GM23338 (cell line): Measurements from ENCODE around the gene ANP32A. TPM values are rescaled to one million over a fixed set of nuclear protein-coding genes. Genes with fewer than 3 reads are reported as not detected.
A peak's percentile ranks its signal among the peaks of the same experiment; 100 is the strongest.

Experiments used
- ATAC-seq: fragments of 200-7000 bp; cut with Tn5 transposase; 3 replicates; pipeline ENCODE4 v1.9.1; 2020
- DNase-seq: peaks from one replicate; pipeline ENCODE4 v3.0.0-alpha.2; 2015; ENCODE audit warnings: low spot score
- H2AFZ ChIP-seq: fragments of 200-600 bp; sonication (generic); 2 replicates; pipeline ENCODE4 v1.8.0; 2016; ENCODE audit warnings: antibody characterized with exemption, mild to moderate bottlenecking, moderate library complexity
- H3F3A ChIP-seq: fragments of 200-600 bp; sonication (generic); replicated peaks from 2 replicates; pipeline ENCODE4 v1.8.0; 2017; ENCODE audit warnings: antibody characterized with exemption, mixed run types, low read depth
- H3K27ac ChIP-seq: fragments of 200-600 bp; sonication (generic); 2 replicates; pipeline ENCODE4 v1.6.1; 2016; ENCODE audit warnings: low read depth
- H3K27me3 ChIP-seq: fragments of 200-600 bp; sonication (generic); 2 replicates; pipeline ENCODE4 v1.8.0; 2016; ENCODE audit warnings: mild to moderate bottlenecking, mixed run types, moderate library complexity; ENCODE audit not compliant: insufficient read depth
- H3K36me3 ChIP-seq: fragments of 200-600 bp; sonication (generic); 2 replicates; pipeline ENCODE4 v1.8.0; 2016; ENCODE audit warnings: mild to moderate bottlenecking; ENCODE audit not compliant: insufficient read depth
- H3K4me1 ChIP-seq: fragments of 200-600 bp; sonication (generic); 2 replicates; pipeline ENCODE4 v1.8.0; 2016; ENCODE audit warnings: mild to moderate bottlenecking, moderate library complexity; ENCODE audit not compliant: insufficient read depth
- H3K4me2 ChIP-seq: fragments of 200-600 bp; sonication (generic); 2 replicates; pipeline ENCODE4 v1.7.1; 2017; ENCODE audit warnings: mixed run types
- H3K4me3 ChIP-seq: fragments of 200-600 bp; sonication (generic); 2 replicates; pipeline ENCODE4 v1.6.1; 2016; ENCODE audit warnings: mixed run types
- H3K79me2 ChIP-seq: fragments of 200-600 bp; sonication (generic); replicated peaks from 2 replicates; pipeline ENCODE4 v1.8.0; 2017; ENCODE audit warnings: mild to moderate bottlenecking; ENCODE audit not compliant: insufficient read depth
- H3K9me2 ChIP-seq: fragments of 200-600 bp; sonication (generic); 2 replicates; pipeline ENCODE4 v1.8.0; 2017; ENCODE audit not compliant: insufficient read depth
- H4K20me1 ChIP-seq: fragments of 200-600 bp; sonication (generic); replicated peaks from 2 replicates; pipeline ENCODE4 v1.8.0; 2017; ENCODE audit warnings: mild to moderate bottlenecking; ENCODE audit not compliant: insufficient read depth
- H3K27ac Mint-ChIP-seq: 2 replicates; pipeline ENCODE4 v1.8.0; 2020; ENCODE audit warnings: inconsistent platforms, mild to moderate bottlenecking, moderate library complexity, mixed read lengths
- H3K27me3 Mint-ChIP-seq: 3 replicates; pipeline ENCODE4 v1.8.0; 2022; ENCODE audit warnings: low read depth, mild to moderate bottlenecking, moderate library complexity, mixed read lengths, inconsistent platforms; ENCODE audit not compliant: insufficient read depth, poor library complexity
- H3K36me3 Mint-ChIP-seq: 3 replicates; pipeline ENCODE4 v1.8.0; 2021; ENCODE audit warnings: low read depth, mild to moderate bottlenecking, inconsistent platforms, moderate library complexity, mixed read lengths
- H3K4me1 Mint-ChIP-seq: 3 replicates; pipeline ENCODE4 v1.8.0; 2020; ENCODE audit warnings: mild to moderate bottlenecking, inconsistent platforms, mixed read lengths
- H3K4me3 Mint-ChIP-seq: 3 replicates; pipeline ENCODE4 v1.8.0; 2021; ENCODE audit warnings: moderate library complexity, mild to moderate bottlenecking, inconsistent platforms, mixed read lengths
- H3K9me3 Mint-ChIP-seq: 3 replicates; pipeline ENCODE4 v1.8.0; 2020; ENCODE audit warnings: moderate library complexity, mild to moderate bottlenecking, inconsistent platforms, mixed read lengths
- CREB1 ChIP-seq: fragments of 250-450 bp; sonication (Bioruptor Pico); IDR thresholded peaks from 2 replicates; pipeline ENCODE4 v1.5.0; 2020; ENCODE audit warnings: low read depth, mild to moderate bottlenecking, moderate library complexity
- EZH2 ChIP-seq: fragments of 200-600 bp; sonication (generic); IDR thresholded peaks from one replicate; pipeline ENCODE4 v1.8.0; 2017; ENCODE audit warnings: antibody characterized with exemption, mild to moderate bottlenecking, low read depth; ENCODE audit not compliant: unreplicated experiment
- EZH2phosphoT487 ChIP-seq: fragments of 200-600 bp; sonication (generic); IDR thresholded peaks from one replicate; pipeline ENCODE4 v1.8.1; 2018; ENCODE audit warnings: antibody characterized with exemption; ENCODE audit not compliant: unreplicated experiment
- STAT1 ChIP-seq: IDR thresholded peaks from one replicate; pipeline ENCODE4 v1.6.1; 2016; ENCODE audit warnings: antibody characterized with exemption; ENCODE audit not compliant: unreplicated experiment
- ZNF114 ChIP-seq: fragments of 250-450 bp; sonication (Bioruptor Pico); IDR thresholded peaks from 2 replicates; pipeline ENCODE4 v1.5.0; 2020; ENCODE audit warnings: mild to moderate bottlenecking, moderate library complexity
- polyA plus RNA-seq: library from polyadenylated mRNA; unstranded; fragments of >200 nt; fragmentation: Nextera tagmentation; extraction: Ambion mirVana; gene quantifications from 2 replicates; pipeline ENCODE4 v1.2.1, GENCODE V29; 2016
- total RNA-seq: library from RNA; depleted of rRNA; stranded (reverse); fragments of >200 nt; shearing (Covaris generic); gene quantifications from 2 replicates; pipeline ENCODE4 v1.2.3, GENCODE V29; 2014
- TF ChIP-seq, protein P1 (sequence below): fragments of 250-450 bp; sonication (Bioruptor Pico); IDR thresholded peaks from 2 replicates; pipeline ENCODE4 v1.5.0; 2020; ENCODE audit warnings: mild to moderate bottlenecking, moderate library complexity
- TF ChIP-seq, protein P2 (sequence below), 2 experiments: fragments of 200-600 bp in 1 of 2; sonication (generic) in 1 of 2; conservative IDR thresholded peaks; 2 replicates each; pipeline versions ENCODE4 v1.5.1 to v1.6.1; 2016 to 2017; ENCODE audit warnings: antibody characterized with exemption in 2 of 2, low read depth in 2 of 2, mild to moderate bottlenecking in 2 of 2, moderate library complexity in 1 of 2
- TF ChIP-seq, protein P3 (sequence below): IDR thresholded peaks from one replicate; pipeline ENCODE4 v1.6.1; 2018; ENCODE audit warnings: antibody characterized with exemption; ENCODE audit not compliant: unreplicated experiment

Gene ANP32A
- total and polyA plus RNA-seq, 2 experiments from 2014 or later: 204 to 304 TPM

DNA sequence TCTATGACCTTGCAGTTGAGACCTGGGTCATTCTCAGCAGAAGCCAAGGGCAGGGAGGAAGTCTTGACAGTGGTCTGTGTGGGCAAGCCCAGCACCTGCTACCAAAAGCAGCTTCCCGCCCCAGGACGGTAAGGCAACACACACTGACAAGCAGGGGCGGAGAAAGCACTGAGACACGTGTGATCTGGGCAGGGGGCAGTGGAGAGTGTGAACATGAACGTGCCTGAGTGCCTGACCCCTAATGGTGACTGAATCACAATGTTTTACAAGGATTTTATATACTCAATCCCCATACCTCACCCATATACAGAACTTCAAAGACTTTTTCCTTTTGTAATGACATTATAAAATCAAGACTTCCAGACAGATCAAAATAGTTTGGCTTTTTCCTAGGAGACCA is 35.2 kb downstream of the ANP32A start (continued):
- TF ChIP-seq, protein P1, sequence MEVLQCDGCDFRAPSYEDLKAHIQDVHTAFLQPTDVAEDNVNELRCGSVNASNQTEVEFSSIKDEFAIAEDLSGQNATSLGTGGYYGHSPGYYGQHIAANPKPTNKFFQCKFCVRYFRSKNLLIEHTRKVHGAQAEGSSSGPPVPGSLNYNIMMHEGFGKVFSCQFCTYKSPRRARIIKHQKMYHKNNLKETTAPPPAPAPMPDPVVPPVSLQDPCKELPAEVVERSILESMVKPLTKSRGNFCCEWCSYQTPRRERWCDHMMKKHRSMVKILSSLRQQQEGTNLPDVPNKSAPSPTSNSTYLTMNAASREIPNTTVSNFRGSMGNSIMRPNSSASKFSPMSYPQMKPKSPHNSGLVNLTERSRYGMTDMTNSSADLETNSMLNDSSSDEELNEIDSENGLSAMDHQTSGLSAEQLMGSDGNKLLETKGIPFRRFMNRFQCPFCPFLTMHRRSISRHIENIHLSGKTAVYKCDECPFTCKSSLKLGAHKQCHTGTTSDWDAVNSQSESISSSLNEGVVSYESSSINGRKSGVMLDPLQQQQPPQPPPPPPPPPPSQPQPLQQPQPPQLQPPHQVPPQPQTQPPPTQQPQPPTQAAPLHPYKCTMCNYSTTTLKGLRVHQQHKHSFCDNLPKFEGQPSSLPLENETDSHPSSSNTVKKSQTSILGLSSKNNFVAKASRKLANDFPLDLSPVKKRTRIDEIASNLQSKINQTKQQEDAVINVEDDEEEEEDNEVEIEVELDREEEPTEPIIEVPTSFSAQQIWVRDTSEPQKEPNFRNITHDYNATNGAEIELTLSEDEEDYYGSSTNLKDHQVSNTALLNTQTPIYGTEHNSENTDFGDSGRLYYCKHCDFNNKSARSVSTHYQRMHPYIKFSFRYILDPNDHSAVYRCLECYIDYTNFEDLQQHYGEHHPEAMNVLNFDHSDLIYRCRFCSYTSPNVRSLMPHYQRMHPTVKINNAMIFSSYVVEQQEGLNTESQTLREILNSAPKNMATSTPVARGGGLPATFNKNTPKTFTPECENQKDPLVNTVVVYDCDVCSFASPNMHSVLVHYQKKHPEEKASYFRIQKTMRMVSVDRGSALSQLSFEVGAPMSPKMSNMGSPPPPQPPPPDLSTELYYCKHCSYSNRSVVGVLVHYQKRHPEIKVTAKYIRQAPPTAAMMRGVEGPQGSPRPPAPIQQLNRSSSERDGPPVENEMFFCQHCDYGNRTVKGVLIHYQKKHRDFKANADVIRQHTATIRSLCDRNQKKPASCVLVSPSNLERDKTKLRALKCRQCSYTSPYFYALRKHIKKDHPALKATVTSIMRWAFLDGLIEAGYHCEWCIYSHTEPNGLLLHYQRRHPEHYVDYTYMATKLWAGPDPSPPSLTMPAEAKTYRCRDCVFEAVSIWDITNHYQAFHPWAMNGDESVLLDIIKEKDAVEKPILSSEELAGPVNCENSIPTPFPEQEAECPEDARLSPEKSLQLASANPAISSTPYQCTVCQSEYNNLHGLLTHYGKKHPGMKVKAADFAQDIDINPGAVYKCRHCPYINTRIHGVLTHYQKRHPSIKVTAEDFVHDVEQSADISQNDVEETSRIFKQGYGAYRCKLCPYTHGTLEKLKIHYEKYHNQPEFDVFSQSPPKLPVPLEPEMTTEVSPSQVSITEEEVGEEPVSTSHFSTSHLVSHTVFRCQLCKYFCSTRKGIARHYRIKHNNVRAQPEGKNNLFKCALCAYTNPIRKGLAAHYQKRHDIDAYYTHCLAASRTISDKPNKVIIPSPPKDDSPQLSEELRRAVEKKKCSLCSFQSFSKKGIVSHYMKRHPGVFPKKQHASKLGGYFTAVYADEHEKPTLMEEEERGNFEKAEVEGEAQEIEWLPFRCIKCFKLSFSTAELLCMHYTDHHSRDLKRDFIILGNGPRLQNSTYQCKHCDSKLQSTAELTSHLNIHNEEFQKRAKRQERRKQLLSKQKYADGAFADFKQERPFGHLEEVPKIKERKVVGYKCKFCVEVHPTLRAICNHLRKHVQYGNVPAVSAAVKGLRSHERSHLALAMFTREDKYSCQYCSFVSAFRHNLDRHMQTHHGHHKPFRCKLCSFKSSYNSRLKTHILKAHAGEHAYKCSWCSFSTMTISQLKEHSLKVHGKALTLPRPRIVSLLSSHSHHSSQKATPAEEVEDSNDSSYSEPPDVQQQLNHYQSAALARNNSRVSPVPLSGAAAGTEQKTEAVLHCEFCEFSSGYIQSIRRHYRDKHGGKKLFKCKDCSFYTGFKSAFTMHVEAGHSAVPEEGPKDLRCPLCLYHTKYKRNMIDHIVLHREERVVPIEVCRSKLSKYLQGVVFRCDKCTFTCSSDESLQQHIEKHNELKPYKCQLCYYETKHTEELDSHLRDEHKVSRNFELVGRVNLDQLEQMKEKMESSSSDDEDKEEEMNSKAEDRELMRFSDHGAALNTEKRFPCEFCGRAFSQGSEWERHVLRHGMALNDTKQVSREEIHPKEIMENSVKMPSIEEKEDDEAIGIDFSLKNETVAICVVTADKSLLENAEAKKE: no peak
- TF ChIP-seq CREB1 (CRISPR knock-in tag) (no peak), STAT1 (no peak)
- TF ChIP-seq, protein P2, sequence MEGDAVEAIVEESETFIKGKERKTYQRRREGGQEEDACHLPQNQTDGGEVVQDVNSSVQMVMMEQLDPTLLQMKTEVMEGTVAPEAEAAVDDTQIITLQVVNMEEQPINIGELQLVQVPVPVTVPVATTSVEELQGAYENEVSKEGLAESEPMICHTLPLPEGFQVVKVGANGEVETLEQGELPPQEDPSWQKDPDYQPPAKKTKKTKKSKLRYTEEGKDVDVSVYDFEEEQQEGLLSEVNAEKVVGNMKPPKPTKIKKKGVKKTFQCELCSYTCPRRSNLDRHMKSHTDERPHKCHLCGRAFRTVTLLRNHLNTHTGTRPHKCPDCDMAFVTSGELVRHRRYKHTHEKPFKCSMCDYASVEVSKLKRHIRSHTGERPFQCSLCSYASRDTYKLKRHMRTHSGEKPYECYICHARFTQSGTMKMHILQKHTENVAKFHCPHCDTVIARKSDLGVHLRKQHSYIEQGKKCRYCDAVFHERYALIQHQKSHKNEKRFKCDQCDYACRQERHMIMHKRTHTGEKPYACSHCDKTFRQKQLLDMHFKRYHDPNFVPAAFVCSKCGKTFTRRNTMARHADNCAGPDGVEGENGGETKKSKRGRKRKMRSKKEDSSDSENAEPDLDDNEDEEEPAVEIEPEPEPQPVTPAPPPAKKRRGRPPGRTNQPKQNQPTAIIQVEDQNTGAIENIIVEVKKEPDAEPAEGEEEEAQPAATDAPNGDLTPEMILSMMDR (conservative IDR thresholded peaks at IDR 0.05; ENCODE audit: low read depth in 2 of 2): no peak

DNA sequence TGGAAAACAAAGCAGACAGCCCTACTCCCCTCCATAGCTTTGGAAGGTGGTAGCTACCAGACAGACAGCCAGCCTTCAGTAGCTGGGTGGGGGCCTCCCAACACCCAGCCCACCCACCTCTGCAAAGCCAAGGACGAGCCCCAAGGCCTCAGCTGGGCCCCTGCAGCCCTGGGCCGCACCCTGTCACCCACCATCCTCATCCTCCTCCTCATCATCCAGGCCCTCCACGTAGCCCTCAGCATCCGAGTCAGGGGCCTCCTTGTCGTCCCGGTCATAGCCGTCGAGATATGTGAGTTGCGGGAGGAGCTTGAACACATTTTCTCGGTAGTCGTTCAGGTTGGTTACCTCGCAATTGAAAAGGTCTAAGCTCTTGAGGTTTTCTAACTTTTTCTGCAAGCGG is 36.5 kb downstream of the ANP32A start:
- peaks cover 17% of the 10 kb centered on the region for H3K36me3 ChIP-seq
- Mint-ChIP-seq H3K4me3 (no peak overlapping the region), H3K27ac (0 out of 2 replicates have a peak overlapping the region, but pooled peaks have one; percentile 31), H3K27me3 (peaks cover 12% of the 10 kb centered on the region), H3K9me3 (no peaks in the 10 kb centered on the region), H3K4me1 (peaks cover 51% of the 10 kb centered on the region), H3K36me3 (peaks cover 86% of the 10 kb centered on the region)
- H3K4me2 ChIP-seq: no peak overlapping the region
- peaks cover 24% of the 10 kb centered on the region for H4K20me1 ChIP-seq
- H3K27ac ChIP-seq: no peak overlapping the region
- ATAC-seq (no peak), DNase-seq (no peak)
- peaks cover 32% of the 10 kb centered on the region for H3K4me1 ChIP-seq
- no peaks in the 10 kb centered on the region for H3K9me2 ChIP-seq
- no peaks in the 10 kb centered on the region for H3K27me3 ChIP-seq
- H2AFZ ChIP-seq: no peak overlapping the region
- H3F3A ChIP-seq: 0 out of 2 replicates have a peak, but pooled peaks cover 2% of the 10 kb centered on the region
- TF ChIP-seq EZH2phosphoT487 (no peak), STAT1 (no peak), EZH2 (no peak), ZNF114 (CRISPR knock-in tag) (no peak)
- TF ChIP-seq, protein P2 (conservative IDR thresholded peaks at IDR 0.05; ENCODE audit: low read depth in 2 of 2): no peak
- TF ChIP-seq, protein P3, sequence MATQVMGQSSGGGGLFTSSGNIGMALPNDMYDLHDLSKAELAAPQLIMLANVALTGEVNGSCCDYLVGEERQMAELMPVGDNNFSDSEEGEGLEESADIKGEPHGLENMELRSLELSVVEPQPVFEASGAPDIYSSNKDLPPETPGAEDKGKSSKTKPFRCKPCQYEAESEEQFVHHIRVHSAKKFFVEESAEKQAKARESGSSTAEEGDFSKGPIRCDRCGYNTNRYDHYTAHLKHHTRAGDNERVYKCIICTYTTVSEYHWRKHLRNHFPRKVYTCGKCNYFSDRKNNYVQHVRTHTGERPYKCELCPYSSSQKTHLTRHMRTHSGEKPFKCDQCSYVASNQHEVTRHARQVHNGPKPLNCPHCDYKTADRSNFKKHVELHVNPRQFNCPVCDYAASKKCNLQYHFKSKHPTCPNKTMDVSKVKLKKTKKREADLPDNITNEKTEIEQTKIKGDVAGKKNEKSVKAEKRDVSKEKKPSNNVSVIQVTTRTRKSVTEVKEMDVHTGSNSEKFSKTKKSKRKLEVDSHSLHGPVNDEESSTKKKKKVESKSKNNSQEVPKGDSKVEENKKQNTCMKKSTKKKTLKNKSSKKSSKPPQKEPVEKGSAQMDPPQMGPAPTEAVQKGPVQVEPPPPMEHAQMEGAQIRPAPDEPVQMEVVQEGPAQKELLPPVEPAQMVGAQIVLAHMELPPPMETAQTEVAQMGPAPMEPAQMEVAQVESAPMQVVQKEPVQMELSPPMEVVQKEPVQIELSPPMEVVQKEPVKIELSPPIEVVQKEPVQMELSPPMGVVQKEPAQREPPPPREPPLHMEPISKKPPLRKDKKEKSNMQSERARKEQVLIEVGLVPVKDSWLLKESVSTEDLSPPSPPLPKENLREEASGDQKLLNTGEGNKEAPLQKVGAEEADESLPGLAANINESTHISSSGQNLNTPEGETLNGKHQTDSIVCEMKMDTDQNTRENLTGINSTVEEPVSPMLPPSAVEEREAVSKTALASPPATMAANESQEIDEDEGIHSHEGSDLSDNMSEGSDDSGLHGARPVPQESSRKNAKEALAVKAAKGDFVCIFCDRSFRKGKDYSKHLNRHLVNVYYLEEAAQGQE: no peak
- H3K79me2 ChIP-seq: peaks cover 50% of the 10 kb centered on the region
- no peak overlapping the region for H3K4me3 ChIP-seq
